ENCODE data around the gene BRPF1. TPM values are rescaled to one million over a fixed set of nuclear protein-coding genes. Genes with fewer than 3 reads are reported as not detected.

BRPF1 gene
- total RNA-seq, 1 experiment from 2014 or later: 24.7 TPM

DNA sequence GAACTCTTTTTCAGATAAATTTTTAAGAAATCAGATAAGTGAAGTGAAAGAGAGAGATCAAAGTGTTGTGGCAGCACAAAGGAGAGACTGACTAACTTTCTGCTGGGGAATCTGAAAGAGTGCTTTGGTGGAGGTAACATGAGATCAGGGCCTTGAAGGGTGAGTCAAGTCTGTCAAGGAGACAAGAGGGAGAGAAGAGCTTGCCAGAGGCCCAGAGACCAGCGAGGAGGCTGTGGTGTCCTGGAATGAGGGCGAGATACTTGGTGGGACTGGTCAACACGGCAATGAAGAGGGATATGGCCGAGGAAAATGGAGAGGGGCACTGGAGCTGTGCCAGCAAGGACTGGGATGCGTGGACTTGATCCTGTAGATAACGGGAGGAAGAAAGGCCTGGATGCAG lies 56.2 kb downstream of the BRPF1 start:
- no peak for DNase-seq
- TF ChIP-seq, protein P1, sequence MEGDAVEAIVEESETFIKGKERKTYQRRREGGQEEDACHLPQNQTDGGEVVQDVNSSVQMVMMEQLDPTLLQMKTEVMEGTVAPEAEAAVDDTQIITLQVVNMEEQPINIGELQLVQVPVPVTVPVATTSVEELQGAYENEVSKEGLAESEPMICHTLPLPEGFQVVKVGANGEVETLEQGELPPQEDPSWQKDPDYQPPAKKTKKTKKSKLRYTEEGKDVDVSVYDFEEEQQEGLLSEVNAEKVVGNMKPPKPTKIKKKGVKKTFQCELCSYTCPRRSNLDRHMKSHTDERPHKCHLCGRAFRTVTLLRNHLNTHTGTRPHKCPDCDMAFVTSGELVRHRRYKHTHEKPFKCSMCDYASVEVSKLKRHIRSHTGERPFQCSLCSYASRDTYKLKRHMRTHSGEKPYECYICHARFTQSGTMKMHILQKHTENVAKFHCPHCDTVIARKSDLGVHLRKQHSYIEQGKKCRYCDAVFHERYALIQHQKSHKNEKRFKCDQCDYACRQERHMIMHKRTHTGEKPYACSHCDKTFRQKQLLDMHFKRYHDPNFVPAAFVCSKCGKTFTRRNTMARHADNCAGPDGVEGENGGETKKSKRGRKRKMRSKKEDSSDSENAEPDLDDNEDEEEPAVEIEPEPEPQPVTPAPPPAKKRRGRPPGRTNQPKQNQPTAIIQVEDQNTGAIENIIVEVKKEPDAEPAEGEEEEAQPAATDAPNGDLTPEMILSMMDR (IDR thresholded peaks at IDR 0.05; ENCODE audit: insufficient read depth in 1 of 2, low read depth in 1 of 2, low read length in 1 of 2, severe bottlenecking in 1 of 2, unreplicated experiment in 1 of 2): no peak
- Mint-ChIP-seq H3K27ac (ENCODE audit: unreplicated experiment) (no peak overlapping the region), H3K4me1 (ENCODE audit: low read depth, unreplicated experiment) (peaks cover 12% of the 10 kb centered on the region), H3K27me3 (ENCODE audit: insufficient read depth, unreplicated experiment) (no peaks in the 10 kb centered on the region), H3K4me3 (ENCODE audit: unreplicated experiment) (no peak overlapping the region), H3K9me3 (ENCODE audit: unreplicated experiment) (no peaks in the 10 kb centered on the region), H3K36me3 (ENCODE audit: insufficient read depth, unreplicated experiment) (peaks cover 67% of the 10 kb centered on the region)
- intact Hi-C loops (cut with micrococcal nuclease; ENCODE audit: unreplicated experiment): no loop called here
- Histone ChIP-seq H3K27me3 (replicated peaks; ENCODE audit: control insufficient read depth, insufficient read depth, low read length) (no peaks in the 10 kb centered on the region), H3K36me3 (ENCODE audit: control insufficient read depth, insufficient read depth, low read length) (peaks cover 3% of the 10 kb centered on the region), H3K4me1 (0 out of 2 replicates have a peak, but pooled peaks cover 6% of the 10 kb centered on the region), H3K9me3 (no peaks in the 10 kb centered on the region), H3K4me3 (ENCODE audit: low read depth, low read length) (no peak overlapping the region)
- BruUV-seq (replicated peaks): no TSS peak
- ChIA-PET CTCF (no interaction called here), POLR2A (no interaction called here)

- no peak overlapping the region for H3K4me3 ChIP-seq (ENCODE audit: low read depth, low read length)
- TF ChIP-seq, protein P1 (IDR thresholded peaks at IDR 0.05; ENCODE audit: insufficient read depth in 1 of 2, low read depth in 1 of 2, low read length in 1 of 2, severe bottlenecking in 1 of 2, unreplicated experiment in 1 of 2): no peak
- intact Hi-C loops (cut with micrococcal nuclease; ENCODE audit: unreplicated experiment): no loop called here
These were observed 59.6 kb downstream of the BRPF1 start for GRCh38 chr3:9791127-9791526.

GRCh38 chr3:9791790-9792404 lies 60.4 kb downstream of the BRPF1 start:
- Histone ChIP-seq H3K4me3 (ENCODE audit: low read depth, low read length) (peak overlapping the region; percentile 80), H3K27me3 (replicated peaks; ENCODE audit: control insufficient read depth, insufficient read depth, low read length) (no peaks in the 10 kb centered on the region), H3K9me3 (no peaks in the 10 kb centered on the region), H3K4me1 (0 out of 2 replicates have a peak, but pooled peaks cover 6% of the 10 kb centered on the region), H3K36me3 (ENCODE audit: control insufficient read depth, insufficient read depth, low read length) (peaks cover 3% of the 10 kb centered on the region)
- no peak for DNase-seq
- BruUV-seq (replicated peaks): TSS peak; percentile 64
- H3K4me3 Mint-ChIP-seq (ENCODE audit: unreplicated experiment): peak overlapping the region; percentile 92
- intact Hi-C loops (cut with micrococcal nuclease; ENCODE audit: unreplicated experiment): loop anchor here (1.0 kb wide), 1 partner anchor 42 kb away; no protein-coding TSS in a partner anchor
- ChIA-PET CTCF (interaction anchor here (1.3 kb wide), 1 partner anchor 60 kb away, joined by 4 read pairs; the partner anchor contains the start of gene BRPF1), POLR2A (interaction anchor here (1.0 to 1.4 kb wide), 5 partner anchors 42 to 456 kb away, joined by 3 to 14 read pairs (median 3); partner anchors contain the start of genes FANCD2, MTMR14, OGG1 and TATDN2)
- no peaks in the 10 kb centered on the region for H3K27me3 Mint-ChIP-seq (ENCODE audit: insufficient read depth, unreplicated experiment)
- peak overlapping the region; percentile 100 for H3K27ac Mint-ChIP-seq (ENCODE audit: unreplicated experiment)
- H3K4me1 Mint-ChIP-seq (ENCODE audit: low read depth, unreplicated experiment): peaks cover 12% of the 10 kb centered on the region
- H3K36me3 Mint-ChIP-seq (ENCODE audit: insufficient read depth, unreplicated experiment): peaks cover 75% of the 10 kb centered on the region
- no peaks in the 10 kb centered on the region for H3K9me3 Mint-ChIP-seq (ENCODE audit: unreplicated experiment)
- TF ChIP-seq, protein P1 (IDR thresholded peaks at IDR 0.05; ENCODE audit: insufficient read depth in 1 of 2, low read depth in 1 of 2, low read length in 1 of 2, severe bottlenecking in 1 of 2, unreplicated experiment in 1 of 2): no peak

More at GRCh38 chr3:9791127-9791526, 59.6 kb downstream of the BRPF1 start:
- ChIA-PET CTCF (no interaction called here), POLR2A (no interaction called here)
- peaks cover 75% of the 10 kb centered on the region for H3K36me3 Mint-ChIP-seq (ENCODE audit: insufficient read depth, unreplicated experiment)
- H3K27ac Mint-ChIP-seq (ENCODE audit: unreplicated experiment): no peak overlapping the region
- no peaks in the 10 kb centered on the region for H3K27me3 ChIP-seq (replicated peaks; ENCODE audit: control insufficient read depth, insufficient read depth, low read length)
- no TSS peak for BruUV-seq (replicated peaks)
- H3K4me3 Mint-ChIP-seq (ENCODE audit: unreplicated experiment): no peak overlapping the region
- 0 out of 2 replicates have a peak, but pooled peaks cover 6% of the 10 kb centered on the region for H3K4me1 ChIP-seq
- H3K27me3 Mint-ChIP-seq (ENCODE audit: insufficient read depth, unreplicated experiment): no peaks in the 10 kb centered on the region
- H3K4me1 Mint-ChIP-seq (ENCODE audit: low read depth, unreplicated experiment): peaks cover 12% of the 10 kb centered on the region
- DNase-seq: no peak
- no peaks in the 10 kb centered on the region for H3K9me3 ChIP-seq
- H3K9me3 Mint-ChIP-seq (ENCODE audit: unreplicated experiment): no peaks in the 10 kb centered on the region
- peaks cover 3% of the 10 kb centered on the region for H3K36me3 ChIP-seq (ENCODE audit: control insufficient read depth, insufficient read depth, low read length)

Measured in Caco-2 (cell line).